Stimulated activated CD4-positive, alpha-beta T cell treated with anti-CD3 and anti-CD28 coated beads, TNF-alpha, amount 100 ng/mL, for 48 hours (primary cell): Measurements from ENCODE around the gene TSPAN3.

Experiments
- DNase-seq, 3 donors: peaks; one replicate each; pipeline ENCODE4 v3.0.0-alpha.2; 2020; ENCODE audit warnings: low read depth in 3 of 3

Gene TSPAN3

GRCh38 chr15:77084436-77084835, 13.5 kb upstream of the TSPAN3 start:
- no peak for DNase-seq

GRCh38 chr15:77083381-77084160, 12.7 kb upstream of the TSPAN3 start:
- DNase-seq = peak; percentile 28 to 61 (median 34)

DNA sequence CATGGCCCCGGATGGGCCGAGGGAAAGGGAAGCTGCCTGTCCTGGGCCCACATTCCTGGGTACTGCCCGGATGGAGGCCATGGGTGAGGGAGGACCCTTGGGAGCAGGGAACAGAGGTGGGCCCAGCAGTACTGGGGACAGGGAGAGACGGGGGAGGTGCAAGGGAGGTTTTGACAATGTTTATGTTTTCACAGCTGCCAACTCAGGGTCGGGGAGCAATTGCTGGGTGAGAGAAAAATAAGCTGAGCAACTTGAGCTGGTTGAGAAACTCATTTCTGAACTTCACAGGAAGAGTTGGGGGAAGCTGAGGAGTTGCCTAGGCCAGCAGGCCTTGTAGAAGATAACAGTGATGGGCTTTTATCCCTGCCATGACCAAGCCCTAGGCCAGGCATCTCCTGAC, 11.1 kb upstream of the TSPAN3 start:
- no peak for DNase-seq

DNA sequence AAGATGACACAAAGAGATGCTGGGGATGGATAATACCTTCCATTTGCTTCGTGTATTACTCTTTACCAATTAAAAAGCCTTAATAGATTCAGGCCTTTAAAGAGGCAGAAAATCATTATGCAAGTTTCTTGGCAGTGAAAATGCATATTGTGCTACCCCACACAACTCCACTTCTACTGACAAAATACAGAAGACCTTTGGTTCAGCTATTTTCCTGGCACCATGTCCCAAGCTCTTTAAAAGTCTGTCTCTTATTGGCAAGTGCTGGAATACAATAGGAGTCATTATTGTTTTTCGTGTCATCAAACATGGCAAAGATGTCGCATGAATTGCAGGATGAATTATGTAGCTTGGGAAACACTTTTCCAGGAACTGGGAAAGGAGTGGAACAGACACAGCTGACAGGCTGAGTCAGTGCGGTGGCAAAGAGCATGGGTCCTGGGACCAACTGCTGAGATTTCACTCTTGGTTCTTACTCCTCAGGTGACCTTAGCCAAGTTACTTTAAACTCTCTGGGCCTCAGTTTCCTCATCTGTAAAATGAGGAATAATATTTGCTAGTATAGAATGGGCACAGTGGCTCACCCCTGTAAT, 5.5 kb upstream of the TSPAN3 start:
- no peak for DNase-seq

DNA sequence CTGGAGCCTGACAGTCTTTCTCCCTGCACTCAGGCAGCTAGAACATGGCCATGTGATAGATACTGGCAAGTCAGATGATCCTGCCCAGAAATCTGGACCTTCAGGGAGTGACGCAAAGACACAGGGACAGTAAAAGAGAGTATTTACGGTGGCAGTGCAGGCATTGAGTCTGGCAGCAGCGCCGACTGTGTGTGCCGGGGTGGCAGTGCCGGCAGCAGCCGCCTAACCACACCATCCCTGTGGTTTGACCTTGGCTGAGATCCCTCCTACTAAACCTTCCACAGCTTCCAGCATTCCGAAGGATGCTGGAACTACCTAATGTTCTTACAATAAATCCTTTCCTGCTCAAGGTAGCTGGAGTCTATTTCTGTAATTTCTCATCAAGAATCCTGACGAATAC, 4.6 kb upstream of the TSPAN3 start:
- no peak for DNase-seq

DNA sequence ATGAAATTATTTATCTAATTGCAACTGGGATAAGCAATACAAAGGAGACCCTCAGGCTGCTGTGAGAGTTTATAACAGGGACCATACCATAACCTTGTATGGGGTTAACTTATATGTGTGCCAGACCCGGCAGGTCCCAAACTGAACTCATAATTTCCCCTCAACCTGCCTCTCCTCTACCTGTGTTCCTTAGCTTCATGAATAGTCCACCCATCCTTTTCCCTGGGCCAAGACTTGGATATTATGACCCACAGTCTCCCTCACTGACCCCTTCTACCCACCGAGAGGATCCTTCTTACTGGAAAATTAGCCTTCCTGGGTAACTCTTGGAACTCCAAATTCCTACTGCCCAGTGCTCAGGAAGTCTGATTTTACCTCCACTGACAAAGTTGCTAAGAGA, 3.4 kb upstream of the TSPAN3 start:
- DNase-seq = no peak

DNA sequence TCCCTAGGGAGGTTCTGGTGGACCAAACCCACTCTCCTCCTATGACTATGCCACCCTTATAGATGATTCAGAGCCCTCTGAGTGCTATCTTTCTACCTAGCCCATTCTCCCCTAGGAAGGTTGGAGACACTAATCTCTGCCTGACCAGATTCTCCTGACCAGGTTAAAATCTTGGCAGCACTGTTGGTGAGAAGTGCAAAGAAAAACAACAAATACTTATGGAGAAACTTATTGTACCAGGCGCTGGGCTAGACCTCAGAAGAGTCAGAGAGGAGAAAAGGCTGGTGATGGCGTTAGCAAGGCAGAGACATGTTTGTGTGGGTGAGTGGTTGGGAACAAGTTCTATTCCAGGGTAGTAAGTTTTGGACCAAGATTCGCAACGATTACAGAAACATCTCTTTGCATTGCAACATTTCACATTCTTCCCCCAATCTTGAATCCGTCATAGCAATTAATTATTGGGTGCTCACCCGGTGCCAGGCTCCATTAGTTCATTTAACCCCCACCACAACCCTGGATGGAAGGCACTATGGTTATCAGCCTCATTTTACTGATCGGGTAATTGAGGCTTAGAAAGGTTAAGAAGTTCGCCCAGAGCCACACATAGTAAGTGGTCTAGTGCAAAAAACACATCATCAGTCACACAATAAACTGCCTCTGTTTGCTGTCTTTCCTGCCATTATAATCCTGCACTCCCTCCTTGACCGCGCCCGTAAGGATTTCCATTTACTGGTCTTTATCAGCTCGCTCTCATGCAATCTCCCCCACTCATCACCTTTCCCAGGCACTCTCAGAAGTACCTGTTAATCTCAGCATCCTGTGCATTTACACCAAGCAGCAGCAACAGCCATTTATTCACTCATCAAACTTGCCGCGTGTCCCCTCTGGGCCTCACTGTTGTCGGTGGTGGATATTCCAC, 655 bp upstream of the TSPAN3 start:
- no peak for DNase-seq

GRCh38 chr15:77070180-77070494, 772 bp downstream of the TSPAN3 start:
- DNase-seq = no peak

- DNase-seq = no peak
These were observed 1.3 kb downstream of the TSPAN3 start for GRCh38 chr15:77069521-77070121.

DNA sequence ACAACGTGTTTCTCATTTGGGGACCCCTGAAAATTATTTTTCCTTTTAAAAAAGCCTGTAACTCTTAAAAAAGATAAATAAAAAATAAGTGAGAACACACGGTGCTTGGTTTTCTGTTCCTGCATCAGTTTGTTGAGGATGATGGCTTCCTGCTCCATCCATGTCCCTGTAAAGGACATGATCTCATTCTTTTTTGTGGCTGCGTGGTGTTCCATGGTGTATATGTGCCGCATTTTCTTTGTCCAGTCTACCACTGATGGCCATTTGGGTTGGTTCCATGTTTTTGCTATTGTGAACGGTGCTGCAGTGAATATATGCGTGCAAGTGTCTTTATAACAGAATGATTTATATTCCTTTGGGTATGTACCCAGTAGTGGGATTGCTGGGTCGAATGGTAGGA, 2.3 kb downstream of the TSPAN3 start:
- no peak for DNase-seq

DNA sequence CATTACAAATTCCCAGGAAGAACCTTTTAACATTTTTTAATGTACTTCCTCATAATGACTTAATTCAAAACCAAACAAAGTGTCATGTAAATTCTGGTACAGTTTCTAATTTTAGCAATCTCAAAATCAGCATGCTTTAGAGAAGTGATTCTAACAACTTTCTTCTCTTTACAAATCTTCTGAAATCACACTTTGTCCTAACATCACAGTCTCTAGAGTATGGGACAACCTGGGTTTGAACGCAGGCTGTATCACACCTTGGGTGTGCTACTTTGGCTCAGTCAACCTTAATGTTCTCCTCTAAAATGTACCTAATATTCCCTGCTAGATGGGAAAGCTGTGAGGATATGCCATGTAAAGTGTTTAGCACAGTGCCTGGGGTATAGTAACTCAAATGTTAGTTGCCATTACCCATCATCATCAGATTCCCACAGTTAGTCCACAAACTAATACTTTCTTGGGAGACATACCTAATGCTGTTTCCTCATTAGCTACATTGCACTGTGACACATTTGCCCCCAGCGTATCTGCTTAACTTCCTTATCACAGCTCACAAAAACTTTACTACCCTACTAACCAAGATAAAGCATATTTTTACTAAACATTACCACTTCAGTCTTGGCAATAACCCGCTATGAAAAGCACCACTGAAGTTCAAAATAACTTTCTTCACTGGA, 3.1 kb downstream of the TSPAN3 start:
- no peak for DNase-seq

DNA sequence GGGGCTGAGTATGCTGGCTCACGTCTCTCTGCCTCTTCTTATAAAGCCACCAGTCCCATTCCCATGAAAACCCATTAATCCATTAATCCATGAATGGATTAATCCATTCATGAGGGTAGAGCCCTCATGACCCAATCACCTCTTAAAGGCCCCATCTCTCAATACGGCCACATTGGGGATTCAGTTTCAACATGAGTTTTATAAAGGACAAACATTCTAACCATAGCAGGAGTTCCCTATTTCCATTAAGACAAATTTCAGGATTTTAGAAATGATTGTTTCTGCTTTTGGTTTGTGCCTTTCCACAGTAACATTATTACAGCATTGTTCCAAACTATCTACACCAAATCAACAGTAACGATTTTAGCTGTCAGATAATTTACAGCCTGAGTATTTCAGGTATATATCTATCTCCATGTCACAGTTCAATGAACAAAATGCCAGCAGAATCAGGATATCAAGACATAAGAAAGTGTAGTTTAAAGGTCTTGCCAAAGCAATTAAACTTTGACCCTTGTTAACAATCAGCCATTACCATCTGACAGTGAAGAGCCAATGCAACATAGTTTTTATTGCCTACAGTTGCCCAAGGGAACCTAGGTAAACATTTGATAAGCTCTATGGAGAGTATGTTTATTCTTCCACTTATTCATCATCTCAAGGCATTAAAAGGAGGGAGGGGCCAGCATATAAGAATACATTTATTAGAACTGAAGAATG, 3.8 kb downstream of the TSPAN3 start:
- no peak for DNase-seq

DNA sequence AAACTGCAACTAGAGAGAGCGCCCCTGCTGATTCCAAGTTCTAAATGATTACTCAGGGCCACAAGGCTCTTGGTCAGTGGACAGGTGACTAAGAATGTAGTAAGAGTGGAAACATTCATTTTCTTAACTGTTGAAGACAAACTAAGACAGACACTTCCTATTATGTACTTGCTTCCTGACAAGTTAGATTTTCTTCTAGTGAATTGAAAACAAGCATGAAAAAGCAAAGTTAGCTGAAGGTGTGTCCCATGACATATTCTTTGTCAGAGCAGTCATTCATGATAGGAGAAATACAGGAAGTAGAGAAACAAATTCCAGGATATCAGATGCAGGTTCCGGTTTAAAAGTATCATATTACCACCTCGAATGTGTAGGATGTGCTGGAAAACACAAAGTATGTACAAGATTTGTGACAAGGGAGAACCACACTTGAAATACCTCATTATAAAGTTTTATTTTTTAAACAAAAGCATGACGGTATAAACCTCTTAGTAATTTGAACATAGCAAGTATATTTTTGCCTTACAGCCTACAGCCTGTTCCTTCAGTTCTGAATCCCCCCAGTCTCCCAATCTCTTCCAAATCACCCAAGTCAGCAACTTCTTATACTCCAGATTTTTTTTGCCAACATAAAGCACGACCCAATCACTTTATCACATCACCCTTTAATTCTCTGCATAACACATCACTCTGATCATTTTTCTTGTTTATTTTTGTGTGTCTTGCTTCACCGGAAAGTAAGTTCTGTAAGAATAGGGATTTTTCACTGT, 6.2 kb downstream of the TSPAN3 start:
- DNase-seq = no peak

DNA sequence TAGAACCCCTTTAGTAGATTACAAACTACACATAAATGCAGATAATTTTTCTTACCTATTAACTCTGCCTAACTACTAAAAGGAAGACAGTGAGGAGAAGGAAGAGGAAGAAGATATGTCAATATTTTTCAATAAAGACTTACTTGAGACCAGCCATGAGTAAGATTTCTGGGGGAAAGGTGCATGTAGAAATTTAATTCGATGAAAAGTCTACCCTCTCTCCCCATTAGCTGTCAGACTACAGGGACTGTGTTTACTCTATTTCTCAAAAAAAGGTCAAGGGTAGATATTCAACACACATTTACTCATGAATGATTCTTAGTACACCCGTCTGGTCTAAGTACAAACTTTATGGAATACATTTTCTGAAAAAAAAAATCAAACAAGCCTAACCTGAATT, 6.8 kb downstream of the TSPAN3 start:
- no peak for DNase-seq

- no peak for DNase-seq
These were observed 7.7 kb downstream of the TSPAN3 start for GRCh38 chr15:77063249-77063648.

GRCh38 chr15:77060546-77060945, 10.4 kb downstream of the TSPAN3 start:
- no peak for DNase-seq

- no peak for DNase-seq
These were observed 11.0 kb downstream of the TSPAN3 start for GRCh38 chr15:77059786-77060361.

- DNase-seq = no peak
These were observed 12.4 kb downstream of the TSPAN3 start for GRCh38 chr15:77058468-77058867.

GRCh38 chr15:77057685-77058084, 13.2 kb downstream of the TSPAN3 start:
- no peak for DNase-seq

DNA sequence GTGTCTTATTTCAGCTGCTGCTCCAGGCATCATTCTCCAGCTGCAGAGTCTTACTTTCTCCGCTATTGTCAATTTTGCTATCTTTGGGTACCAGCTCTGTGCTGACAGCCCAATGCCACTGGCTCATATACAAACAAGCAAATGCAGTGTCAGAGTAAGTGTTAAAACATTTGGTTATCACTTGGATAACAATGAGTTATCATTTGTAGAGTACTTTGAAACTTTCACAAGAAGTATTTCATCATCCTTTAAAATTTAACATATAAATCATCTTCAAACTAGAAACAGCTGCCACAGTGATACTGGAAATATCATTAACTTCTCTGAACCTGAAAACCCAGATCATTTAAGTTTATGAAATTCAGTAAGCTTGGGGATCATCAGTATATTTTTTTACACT, 13.8 kb downstream of the TSPAN3 start:
- DNase-seq = no peak
